HG03095 (cell line): Measurements from ENCODE around the gene DNAJC5.

Source experiments
- ATAC-seq: cut with Tn5 transposase; IDR thresholded peaks from one replicate; pipeline ENCODE4 v1.9.1; 2021; ENCODE audit warnings: moderate library complexity; ENCODE audit not compliant: unreplicated experiment

The DNAJC5 gene

DNA sequence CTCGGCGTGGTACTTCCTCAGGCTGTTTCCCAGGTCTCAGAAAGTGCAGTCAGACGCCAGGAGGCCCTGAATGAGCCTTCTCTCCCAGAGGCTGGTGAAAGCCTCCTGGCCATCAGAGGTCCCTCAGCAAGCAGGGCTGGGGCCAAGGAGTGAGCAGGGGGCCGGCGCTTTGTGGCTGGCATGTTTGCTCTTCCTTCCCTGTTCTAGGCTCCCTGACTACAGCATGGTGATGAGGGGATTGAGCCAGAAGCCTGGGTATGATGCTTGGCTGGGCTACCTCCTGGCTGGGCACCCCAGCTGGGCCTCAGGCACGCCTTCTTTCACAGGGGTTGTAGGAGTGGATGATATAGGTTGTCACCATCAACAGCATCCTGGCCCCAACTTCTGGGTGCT lies 11.7 kb upstream of the DNAJC5 start:
- ATAC-seq = no peak

GRCh38 chr20:63884506-63885263 lies 10.2 kb upstream of the DNAJC5 start:
- no peak for ATAC-seq

- ATAC-seq = no peak
Measured at GRCh38 chr20:63885264-63886053, 9.5 kb upstream of the DNAJC5 start.

- ATAC-seq = no peak
Measured at GRCh38 chr20:63886054-63886419, 8.9 kb upstream of the DNAJC5 start.

GRCh38 chr20:63886921-63887320 lies 8.0 kb upstream of the DNAJC5 start:
- ATAC-seq = no peak

DNA sequence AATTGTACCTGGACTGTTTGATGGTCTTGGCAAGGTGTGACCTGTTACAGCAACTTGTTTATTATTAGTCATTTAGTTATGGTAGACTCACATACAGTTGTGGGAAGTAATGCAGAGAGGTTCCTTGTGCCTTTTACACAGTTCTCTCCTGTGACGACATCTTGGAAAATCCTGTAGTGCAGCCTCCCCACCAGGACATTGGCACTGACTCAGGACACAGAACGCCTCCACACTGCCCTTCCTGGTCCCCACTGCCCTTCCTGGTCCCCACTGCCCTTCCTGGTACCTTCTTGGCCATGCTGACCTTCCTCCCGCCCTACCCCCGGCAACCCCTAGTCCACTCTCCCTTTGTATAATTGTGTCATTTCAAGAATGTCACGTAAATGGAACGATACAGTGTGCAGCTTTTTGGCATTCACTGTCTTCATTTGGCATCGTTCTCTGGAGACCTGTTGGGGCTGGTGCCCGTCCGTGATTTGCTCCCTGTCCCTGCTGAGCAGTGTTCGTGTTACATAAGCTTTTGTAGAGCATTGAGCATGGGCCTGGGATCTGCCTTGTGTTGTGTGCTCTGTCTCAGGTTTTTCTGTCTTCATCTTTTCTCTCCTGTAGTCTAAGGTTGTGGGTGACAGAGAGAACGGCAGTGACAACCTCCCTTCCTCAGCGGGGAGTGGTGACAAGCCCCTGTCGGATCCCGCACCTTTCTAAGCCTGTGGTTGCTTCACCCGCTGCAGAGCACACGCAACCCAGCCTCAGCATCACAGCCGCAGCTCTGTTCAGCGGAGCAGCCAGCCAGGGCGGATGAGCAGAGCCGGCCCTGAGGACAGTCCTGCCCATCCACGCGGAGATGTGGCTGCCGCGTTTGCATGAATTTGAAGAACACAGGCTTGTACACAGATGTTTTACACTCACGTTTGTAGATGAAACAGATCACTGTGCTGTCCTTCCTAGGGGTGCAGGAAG lies 5.4 kb upstream of the DNAJC5 start:
- no peak for ATAC-seq

- ATAC-seq = no peak
Measured at GRCh38 chr20:63890201-63890576, 4.7 kb upstream of the DNAJC5 start.

GRCh38 chr20:63890616-63891015 lies 4.3 kb upstream of the DNAJC5 start:
- ATAC-seq = no peak

GRCh38 chr20:63891061-63892002 lies 3.6 kb upstream of the DNAJC5 start:
- no peak for ATAC-seq

GRCh38 chr20:63892402-63892801 lies 2.5 kb upstream of the DNAJC5 start:
- no peak for ATAC-seq

DNA sequence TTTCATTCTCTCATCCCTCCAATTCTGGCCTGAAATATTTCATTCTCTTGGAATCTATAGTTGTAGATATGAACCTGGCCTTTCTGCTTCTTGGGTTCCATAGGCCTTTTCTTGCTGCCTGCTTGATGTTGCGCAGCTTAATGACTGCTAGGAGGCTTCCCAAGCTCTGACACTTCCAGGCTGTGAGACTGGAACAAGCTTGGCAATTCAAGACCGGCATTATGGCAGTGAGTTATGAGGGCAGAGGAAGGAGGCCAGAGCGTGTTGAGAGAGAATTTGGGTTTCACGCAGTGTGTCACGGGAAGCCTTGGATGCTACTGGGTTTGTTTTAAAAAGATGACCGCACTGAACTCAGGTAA lies 948 bp upstream of the DNAJC5 start:
- no peak for ATAC-seq

GRCh38 chr20:63895202-63895951 lies 451 bp downstream of the DNAJC5 start:
- no peak for ATAC-seq

GRCh38 chr20:63895952-63896263 lies 982 bp downstream of the DNAJC5 start:
- no peak for ATAC-seq

DNA sequence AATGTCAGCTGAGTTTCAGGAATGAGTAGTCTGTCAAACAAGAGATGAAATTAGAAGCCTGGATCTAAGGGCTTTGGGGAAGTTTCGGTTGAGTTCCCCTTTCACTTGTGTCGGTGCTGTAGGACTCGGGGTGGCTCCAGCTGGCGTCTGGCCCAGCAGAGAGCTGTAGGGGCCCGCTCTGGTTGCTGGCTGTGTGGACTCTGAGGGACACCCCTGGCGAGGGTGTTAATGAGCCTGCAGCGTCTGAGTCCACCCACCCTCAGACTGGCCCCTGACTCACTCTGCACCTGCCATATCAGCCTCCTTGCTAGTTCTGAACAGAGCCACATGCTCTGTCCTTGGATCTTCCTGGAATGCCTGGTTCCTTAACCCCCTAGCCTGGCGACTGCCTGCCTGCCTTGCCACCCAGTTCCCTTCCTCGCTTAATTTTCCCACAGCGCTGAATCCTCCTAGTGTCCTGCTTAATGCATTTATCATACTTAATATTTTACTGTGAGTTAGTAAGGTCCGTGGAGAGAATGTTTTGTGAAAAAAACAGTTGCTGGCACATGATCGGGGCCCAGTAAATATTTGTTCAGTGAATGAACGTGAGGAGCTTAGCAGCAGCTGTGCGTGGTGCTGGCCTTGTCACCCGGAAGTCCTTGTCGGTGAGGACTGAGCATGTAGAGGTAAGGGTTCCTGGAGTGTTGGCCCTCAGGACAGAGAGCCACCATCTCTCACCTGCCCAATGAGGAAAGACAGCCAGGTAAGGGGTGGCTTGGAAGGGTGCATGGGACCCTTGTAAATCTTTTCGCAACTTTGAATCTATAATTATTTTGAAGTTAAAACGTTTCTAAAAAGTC lies 1.6 kb downstream of the DNAJC5 start:
- ATAC-seq = no peak

GRCh38 chr20:63897978-63898561 lies 3.1 kb downstream of the DNAJC5 start:
- ATAC-seq = no peak

- ATAC-seq = no peak
Measured at GRCh38 chr20:63898882-63899558, 4.1 kb downstream of the DNAJC5 start.

GRCh38 chr20:63900413-63900812 lies 5.5 kb downstream of the DNAJC5 start:
- no peak for ATAC-seq
